A549 (cell line): ENCODE measurements around the gene SLC8A1. TPM values are rescaled to one million over a fixed set of nuclear protein-coding genes. Genes with fewer than 3 reads are reported as not detected.

Experiments
- ATAC-seq, 2 experiments: fragments of 200-7000 bp in 1 of 2; fragments of >200 bp in 1 of 2; cut with Nextera tagmentation in 1 of 2; cut with Tn5 transposase in 1 of 2; 3 replicates each; pipeline versions ENCODE4 v1.8.0 to v1.9.1; 2018 to 2020; ENCODE audit warnings: mild to moderate bottlenecking in 1 of 2, moderate library complexity in 1 of 2
- CTCF ChIA-PET: fragments of 300-600 bp; sonication (Branson Sonifier 250); formaldehyde crosslinking; extraction: SDS; loops from one replicate; lab custom pipeline; 2021; ENCODE audit warnings: antibody characterized with exemption, inconsistent platforms; lab: Yijun Ruan, JAX
- POLR2A ChIA-PET: fragments of 350-600 bp; formaldehyde crosslinking; extraction: SDS; loops from one replicate; lab custom pipeline; 2021; ENCODE audit warnings: antibody characterized with exemption, inconsistent platforms; lab: Yijun Ruan, JAX
- DNase-seq, 2 experiments: peaks; one replicate each; pipeline versions ENCODE4 v3.0.0 to v3.0.0-alpha.2; 2011 to 2016; ENCODE audit warnings: low read depth in 1 of 2, low spot score in 1 of 2
- FAIRE-seq: peaks from 2 replicates; lab custom pipeline; 2011; peaks lifted over from hg19 to GRCh38; lab: Jason Lieb, UNC
- H3K27ac ChIP-seq, 2 experiments: fragments of >200 bp; sonication (Bioruptor Twin); formaldehyde crosslinking; 3 replicates each; pipeline ENCODE4 v1.5.1; 2016 to 2017
- H3K4me1 ChIP-seq: fragments of >200 bp; sonication (Bioruptor Twin); formaldehyde crosslinking; 3 replicates; pipeline ENCODE4 v1.6.1; 2016
- H3K4me2 ChIP-seq: fragments of >200 bp; sonication (Bioruptor Twin); formaldehyde crosslinking; 3 replicates; pipeline ENCODE4 v1.6.1; 2016
- H3K4me3 ChIP-seq: fragments of >200 bp; sonication (Bioruptor Twin); formaldehyde crosslinking; 3 replicates; pipeline ENCODE4 v1.5.1; 2016
- H3K9me3 ChIP-seq: fragments of >200 bp; sonication (Bioruptor Twin); formaldehyde crosslinking; 3 replicates; pipeline ENCODE4 v1.6.1; 2016
- CEBPB ChIP-seq, 2 experiments: fragments of >200 bp in 1 of 2; sonication (Bioruptor Twin) in 1 of 2; formaldehyde crosslinking in 1 of 2; IDR thresholded peaks; 2 replicates each; pipeline ENCODE4 v1.6.1; 2012 to 2016
- CHD4 ChIP-seq: fragments of 200-600 bp; sonication (generic); IDR thresholded peaks from 2 replicates; pipeline ENCODE4 v1.6.1; 2016; ENCODE audit warnings: antibody characterized with exemption, mild to moderate bottlenecking, borderline replicate concordance
- EHF ChIP-seq: fragments of 250-450 bp; sonication (Bioruptor Pico); IDR thresholded peaks from 2 replicates; pipeline ENCODE4 v1.5.0; 2020; ENCODE audit warnings: mild to moderate bottlenecking
- ESRRA ChIP-seq: fragments of 150-350 bp; IDR thresholded peaks from 2 replicates; pipeline ENCODE4 v1.6.1; 2014; ENCODE audit warnings: mild to moderate bottlenecking, low read length, borderline replicate concordance
- FOSB ChIP-seq: fragments of 250-450 bp; sonication (Bioruptor Pico); IDR thresholded peaks from 2 replicates; pipeline ENCODE4 v1.5.0; 2020; ENCODE audit warnings: mild to moderate bottlenecking, moderate library complexity
- GATA3 ChIP-seq: IDR thresholded peaks from 2 replicates; pipeline ENCODE4 v1.6.1; 2012; ENCODE audit warnings: borderline replicate concordance
- HOXA7 ChIP-seq: fragments of 250-450 bp; sonication (Bioruptor Pico); IDR thresholded peaks from 2 replicates; pipeline ENCODE4 v1.5.0; 2020; ENCODE audit warnings: mild to moderate bottlenecking, moderate library complexity
- JUN ChIP-seq, 2 experiments: fragments of >200 bp; sonication (Bioruptor Twin); formaldehyde crosslinking; IDR thresholded peaks; 2 replicates in 1 of 2; 3 replicates in 1 of 2; pipeline ENCODE4 v1.6.1; 2016 to 2017
- KDM5A ChIP-seq: fragments of 200-600 bp; sonication (generic); IDR thresholded peaks from 2 replicates; pipeline ENCODE4 v1.6.1; 2016; ENCODE audit warnings: antibody characterized with exemption, mild to moderate bottlenecking
- MAZ ChIP-seq: fragments of 150-350 bp; IDR thresholded peaks from 2 replicates; pipeline ENCODE4 v1.6.1; 2014; ENCODE audit warnings: antibody characterized with exemption, low read depth, low read length, borderline replicate concordance
- NFE2L2 ChIP-seq: fragments of 150-350 bp; conservative IDR thresholded peaks from 2 replicates; pipeline ENCODE4 v1.6.1; 2014; ENCODE audit warnings: low read length
- NPAS2 ChIP-seq: fragments of 250-450 bp; sonication (Bioruptor Pico); IDR thresholded peaks from 2 replicates; pipeline ENCODE4 v1.8.0; 2022; ENCODE audit warnings: mild to moderate bottlenecking, moderate library complexity, borderline replicate concordance
- NR3C1 ChIP-seq: fragments of >200 bp; sonication (Bioruptor Twin); formaldehyde crosslinking; IDR thresholded peaks from 3 replicates; pipeline ENCODE4 v1.6.1; 2017
- PHF8 ChIP-seq: fragments of 200-600 bp; sonication (generic); IDR thresholded peaks from 2 replicates; pipeline ENCODE4 v1.6.1; 2016; ENCODE audit warnings: low read depth, mild to moderate bottlenecking, antibody characterized with exemption, moderate library complexity, borderline replicate concordance
- ZC3H11A ChIP-seq: fragments of 450-650 bp; IDR thresholded peaks from 2 replicates; pipeline ENCODE4 v1.6.1; 2014; ENCODE audit warnings: antibody characterized with exemption, mild to moderate bottlenecking
- ZFP36 ChIP-seq: fragments of 450-650 bp; IDR thresholded peaks from 2 replicates; pipeline ENCODE4 v1.6.1; 2014; ENCODE audit warnings: borderline replicate concordance; ENCODE audit not compliant: partially characterized antibody
- ZSCAN20 ChIP-seq: fragments of 250-450 bp; sonication (Bioruptor Pico); IDR thresholded peaks from 2 replicates; pipeline ENCODE4 v1.8.0; 2022; ENCODE audit warnings: mild to moderate bottlenecking, moderate library complexity
- WGBS: methylation state at CpG from one replicate; pipeline ENCODE4 v1.1.6; 2017; ENCODE audit errors: missing lambda C conversion rate; 5-methylcytosine and 5-hydroxymethylcytosine counted together
- polyA plus RNA-seq, 4 experiments: library from polyadenylated mRNA; depleted of rRNA in 3 of 4; stranded (reverse); fragments of >200 nt; fragmentation: RNase III in 1 of 4; extraction: RNeasy Plus Mini Kit Qiagen cat#74134 plus additional on column Dnase treatment in 1 of 4; gene quantifications; 2 replicates in 3 of 4; 3 replicates in 1 of 4; pipeline ENCODE4 v1.2.3, GENCODE V29; 2011 to 2017
- TF ChIP-seq, protein P1 (sequence below): fragments of 150-350 bp; IDR thresholded peaks from 2 replicates; pipeline ENCODE4 v1.6.1; 2014; ENCODE audit warnings: low read depth, mild to moderate bottlenecking, low read length
- TF ChIP-seq, protein P2 (sequence below): IDR thresholded peaks from 2 replicates; pipeline ENCODE4 v1.6.1; 2012; ENCODE audit warnings: low read depth, borderline replicate concordance
- TF ChIP-seq, protein P3 (sequence below): IDR thresholded peaks from 2 replicates; pipeline ENCODE4 v1.6.1; 2012
- TF ChIP-seq, protein P4 (sequence below): fragments of >200 bp; sonication (Bioruptor Twin); formaldehyde crosslinking; IDR thresholded peaks from 3 replicates; pipeline ENCODE4 v1.5.1; 2016
- TF ChIP-seq, protein P5 (sequence below): fragments of >200 bp; sonication (Bioruptor Twin); formaldehyde crosslinking; IDR thresholded peaks from 3 replicates; pipeline ENCODE4 v1.6.1; 2016

Gene SLC8A1
- polyA plus RNA-seq, 2 of the 4 experiments (the other 2 are of a cell fraction) = 0.28 to 0.92 TPM

DNA sequence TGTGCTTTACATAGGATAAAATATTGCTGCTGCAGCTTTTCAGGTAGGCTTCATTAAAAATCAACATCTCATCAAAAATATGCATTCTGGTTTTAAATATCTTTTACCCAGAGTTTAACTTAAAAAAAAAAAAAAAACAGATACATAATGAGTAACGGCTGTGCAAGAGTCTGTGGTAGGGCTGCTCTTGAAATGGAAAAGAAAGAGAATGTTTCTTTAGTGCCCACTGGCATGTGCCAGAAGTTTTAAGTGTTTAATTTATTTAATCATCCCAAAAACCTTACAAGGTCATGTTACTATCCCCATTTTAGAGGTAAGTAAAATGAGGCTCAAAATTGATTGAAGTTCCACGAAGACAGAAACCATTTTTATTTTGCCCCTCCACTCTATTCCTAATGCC is 92.1 kb downstream of the SLC8A1 start:
- no peak for FAIRE-seq
- Histone ChIP-seq H3K4me2 (no peak overlapping the region; the same call in 2 of the 3 replicates), H3K27ac (no peak overlapping the region), H3K4me1 (peaks cover 10% of the 10 kb centered on the region; the same call in 1 of the 3 replicates), H3K9me3 (no peaks in the 10 kb centered on the region), H3K4me3 (no peak overlapping the region)
- ATAC-seq = no peak
- POLR2A ChIA-PET = no interaction called here
- no peak for TF ChIP-seq KDM5A
- TF ChIP-seq, protein P1, sequence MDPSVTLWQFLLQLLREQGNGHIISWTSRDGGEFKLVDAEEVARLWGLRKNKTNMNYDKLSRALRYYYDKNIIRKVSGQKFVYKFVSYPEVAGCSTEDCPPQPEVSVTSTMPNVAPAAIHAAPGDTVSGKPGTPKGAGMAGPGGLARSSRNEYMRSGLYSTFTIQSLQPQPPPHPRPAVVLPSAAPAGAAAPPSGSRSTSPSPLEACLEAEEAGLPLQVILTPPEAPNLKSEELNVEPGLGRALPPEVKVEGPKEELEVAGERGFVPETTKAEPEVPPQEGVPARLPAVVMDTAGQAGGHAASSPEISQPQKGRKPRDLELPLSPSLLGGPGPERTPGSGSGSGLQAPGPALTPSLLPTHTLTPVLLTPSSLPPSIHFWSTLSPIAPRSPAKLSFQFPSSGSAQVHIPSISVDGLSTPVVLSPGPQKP = no peak
- TF ChIP-seq, protein P2, sequence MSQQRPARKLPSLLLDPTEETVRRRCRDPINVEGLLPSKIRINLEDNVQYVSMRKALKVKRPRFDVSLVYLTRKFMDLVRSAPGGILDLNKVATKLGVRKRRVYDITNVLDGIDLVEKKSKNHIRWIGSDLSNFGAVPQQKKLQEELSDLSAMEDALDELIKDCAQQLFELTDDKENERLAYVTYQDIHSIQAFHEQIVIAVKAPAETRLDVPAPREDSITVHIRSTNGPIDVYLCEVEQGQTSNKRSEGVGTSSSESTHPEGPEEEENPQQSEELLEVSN = no peak
- TF ChIP-seq JUN (IDR thresholded peaks at IDR 0.05) = no peak
- no peak for TF ChIP-seq HOXA7 (CRISPR knock-in tag)
- no peak for TF ChIP-seq EHF
- no peak for TF ChIP-seq NFE2L2
- TF ChIP-seq GATA3 = no peak
- no peak for TF ChIP-seq ESRRA
- TF ChIP-seq, protein P3, sequence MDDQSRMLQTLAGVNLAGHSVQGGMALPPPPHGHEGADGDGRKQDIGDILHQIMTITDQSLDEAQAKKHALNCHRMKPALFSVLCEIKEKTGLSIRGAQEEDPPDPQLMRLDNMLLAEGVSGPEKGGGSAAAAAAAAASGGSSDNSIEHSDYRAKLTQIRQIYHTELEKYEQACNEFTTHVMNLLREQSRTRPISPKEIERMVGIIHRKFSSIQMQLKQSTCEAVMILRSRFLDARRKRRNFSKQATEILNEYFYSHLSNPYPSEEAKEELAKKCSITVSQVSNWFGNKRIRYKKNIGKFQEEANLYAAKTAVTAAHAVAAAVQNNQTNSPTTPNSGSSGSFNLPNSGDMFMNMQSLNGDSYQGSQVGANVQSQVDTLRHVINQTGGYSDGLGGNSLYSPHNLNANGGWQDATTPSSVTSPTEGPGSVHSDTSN = no peak
- no peak for TF ChIP-seq NR3C1
- TF ChIP-seq, protein P4, sequence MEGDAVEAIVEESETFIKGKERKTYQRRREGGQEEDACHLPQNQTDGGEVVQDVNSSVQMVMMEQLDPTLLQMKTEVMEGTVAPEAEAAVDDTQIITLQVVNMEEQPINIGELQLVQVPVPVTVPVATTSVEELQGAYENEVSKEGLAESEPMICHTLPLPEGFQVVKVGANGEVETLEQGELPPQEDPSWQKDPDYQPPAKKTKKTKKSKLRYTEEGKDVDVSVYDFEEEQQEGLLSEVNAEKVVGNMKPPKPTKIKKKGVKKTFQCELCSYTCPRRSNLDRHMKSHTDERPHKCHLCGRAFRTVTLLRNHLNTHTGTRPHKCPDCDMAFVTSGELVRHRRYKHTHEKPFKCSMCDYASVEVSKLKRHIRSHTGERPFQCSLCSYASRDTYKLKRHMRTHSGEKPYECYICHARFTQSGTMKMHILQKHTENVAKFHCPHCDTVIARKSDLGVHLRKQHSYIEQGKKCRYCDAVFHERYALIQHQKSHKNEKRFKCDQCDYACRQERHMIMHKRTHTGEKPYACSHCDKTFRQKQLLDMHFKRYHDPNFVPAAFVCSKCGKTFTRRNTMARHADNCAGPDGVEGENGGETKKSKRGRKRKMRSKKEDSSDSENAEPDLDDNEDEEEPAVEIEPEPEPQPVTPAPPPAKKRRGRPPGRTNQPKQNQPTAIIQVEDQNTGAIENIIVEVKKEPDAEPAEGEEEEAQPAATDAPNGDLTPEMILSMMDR = no peak
- no peak for TF ChIP-seq ZSCAN20 (CRISPR knock-in tag)
- no peak for TF ChIP-seq ZFP36
- DNase-seq = no peak
- CTCF ChIA-PET = interaction anchor here (1.1 kb wide), 1 partner anchor 54 kb away, joined by 3 read pairs; no protein-coding TSS in a partner anchor
- WGBS = 33% methylated on average over 2 of the region's 2 CpGs

DNA sequence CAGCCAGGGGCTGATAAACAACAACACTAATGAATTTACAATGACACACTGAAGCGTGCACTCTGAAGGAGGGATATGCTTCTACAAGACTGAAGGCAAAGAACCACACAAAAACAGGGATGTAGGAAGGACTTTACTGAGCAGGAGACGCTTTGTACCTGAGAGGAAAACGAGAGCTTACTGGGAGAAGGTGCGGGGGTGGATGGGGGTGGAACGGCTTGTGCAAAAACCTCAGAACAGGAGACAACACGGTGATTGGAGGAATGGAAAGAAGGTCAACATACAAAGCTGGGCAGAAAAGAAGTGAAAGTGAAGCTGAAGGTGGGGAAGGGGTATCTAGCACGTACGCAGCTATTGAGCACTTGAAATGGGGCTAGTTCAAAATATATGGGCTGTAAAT is 93.1 kb downstream of the SLC8A1 start:
- Histone ChIP-seq H3K4me1 (peaks cover 6% of the 10 kb centered on the region; the same call in 1 of the 3 replicates), H3K9me3 (no peaks in the 10 kb centered on the region), H3K27ac (no peak overlapping the region), H3K4me3 (peak overlapping the region; percentile 3; the same call in 1 of the 3 replicates), H3K4me2 (peak overlapping the region; percentile 58)
- ChIA-PET CTCF (no interaction called here), POLR2A (no interaction called here)
- FAIRE-seq (no peak), ATAC-seq (no peak), DNase-seq (no peak)
- no peak for TF ChIP-seq CEBPB (IDR thresholded peaks at IDR 0.05)
- no peak for TF ChIP-seq KDM5A
- TF ChIP-seq, protein P3 = no peak
- TF ChIP-seq MAZ = no peak
- TF ChIP-seq, protein P2 = no peak
- TF ChIP-seq NFE2L2 = no peak
- TF ChIP-seq FOSB = no peak
- TF ChIP-seq, protein P5, sequence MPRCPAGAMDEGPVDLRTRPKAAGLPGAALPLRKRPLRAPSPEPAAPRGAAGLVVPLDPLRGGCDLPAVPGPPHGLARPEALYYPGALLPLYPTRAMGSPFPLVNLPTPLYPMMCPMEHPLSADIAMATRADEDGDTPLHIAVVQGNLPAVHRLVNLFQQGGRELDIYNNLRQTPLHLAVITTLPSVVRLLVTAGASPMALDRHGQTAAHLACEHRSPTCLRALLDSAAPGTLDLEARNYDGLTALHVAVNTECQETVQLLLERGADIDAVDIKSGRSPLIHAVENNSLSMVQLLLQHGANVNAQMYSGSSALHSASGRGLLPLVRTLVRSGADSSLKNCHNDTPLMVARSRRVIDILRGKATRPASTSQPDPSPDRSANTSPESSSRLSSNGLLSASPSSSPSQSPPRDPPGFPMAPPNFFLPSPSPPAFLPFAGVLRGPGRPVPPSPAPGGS = no peak
- no peak for TF ChIP-seq ZC3H11A
- no peak for TF ChIP-seq PHF8
- no peak for TF ChIP-seq CHD4
- TF ChIP-seq ZSCAN20 (CRISPR knock-in tag) = no peak
- no peak for TF ChIP-seq NPAS2 (CRISPR knock-in tag)
- 29% methylated on average over 8 of the region's 8 CpGs for WGBS
